DOHH2 (cell line): Measurements from ENCODE around the gene ARCN1.

Experiments used
- EZH2phosphoT487 ChIP-seq: fragments of 200-600 bp; sonication (generic); IDR thresholded peaks from 2 replicates; pipeline ENCODE4 v1.6.1; 2017; ENCODE audit warnings: borderline replicate concordance, mild to moderate bottlenecking, antibody characterized with exemption, low read length, moderate library complexity, mixed read lengths
- TF ChIP-seq, protein P1 (sequence below): fragments of 200-600 bp; sonication (generic); IDR thresholded peaks from one replicate; pipeline ENCODE4 v1.5.1; 2014; ENCODE audit warnings: antibody characterized with exemption, mild to moderate bottlenecking, low read depth, low read length; ENCODE audit not compliant: poor library complexity, severe bottlenecking

DNA sequence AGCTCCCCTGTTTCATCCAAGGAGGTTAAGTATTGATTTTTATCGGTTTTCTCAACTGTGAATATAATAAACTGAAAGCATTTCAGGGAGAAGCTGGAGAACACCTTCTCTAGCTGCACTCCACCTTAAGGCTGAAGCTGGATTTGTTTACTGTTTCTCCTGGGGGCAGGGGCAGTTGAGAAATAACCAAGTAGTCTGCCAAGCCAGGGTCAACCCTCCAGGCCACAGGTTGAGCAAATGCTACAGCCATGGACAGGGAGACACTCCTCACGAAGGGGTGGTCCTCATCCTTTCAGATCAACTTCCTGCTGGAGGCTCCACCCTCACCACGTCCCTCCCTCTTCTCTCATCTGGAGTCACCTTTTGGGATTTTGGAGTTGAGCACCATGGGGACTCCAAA lies 45.1 kb upstream of the ARCN1 start, which contains the start of gene TTC36:
- TF ChIP-seq, protein P1, sequence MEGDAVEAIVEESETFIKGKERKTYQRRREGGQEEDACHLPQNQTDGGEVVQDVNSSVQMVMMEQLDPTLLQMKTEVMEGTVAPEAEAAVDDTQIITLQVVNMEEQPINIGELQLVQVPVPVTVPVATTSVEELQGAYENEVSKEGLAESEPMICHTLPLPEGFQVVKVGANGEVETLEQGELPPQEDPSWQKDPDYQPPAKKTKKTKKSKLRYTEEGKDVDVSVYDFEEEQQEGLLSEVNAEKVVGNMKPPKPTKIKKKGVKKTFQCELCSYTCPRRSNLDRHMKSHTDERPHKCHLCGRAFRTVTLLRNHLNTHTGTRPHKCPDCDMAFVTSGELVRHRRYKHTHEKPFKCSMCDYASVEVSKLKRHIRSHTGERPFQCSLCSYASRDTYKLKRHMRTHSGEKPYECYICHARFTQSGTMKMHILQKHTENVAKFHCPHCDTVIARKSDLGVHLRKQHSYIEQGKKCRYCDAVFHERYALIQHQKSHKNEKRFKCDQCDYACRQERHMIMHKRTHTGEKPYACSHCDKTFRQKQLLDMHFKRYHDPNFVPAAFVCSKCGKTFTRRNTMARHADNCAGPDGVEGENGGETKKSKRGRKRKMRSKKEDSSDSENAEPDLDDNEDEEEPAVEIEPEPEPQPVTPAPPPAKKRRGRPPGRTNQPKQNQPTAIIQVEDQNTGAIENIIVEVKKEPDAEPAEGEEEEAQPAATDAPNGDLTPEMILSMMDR, result no peak
- no peak for TF ChIP-seq EZH2phosphoT487
